HEK293 (cell line): ENCODE results near the gene MGMT.

Source experiments
- CTCF ChIA-PET: fragments of 350-600 bp; formaldehyde crosslinking; extraction: SDS; loops from one replicate; lab custom pipeline; 2021; ENCODE audit warnings: antibody characterized with exemption; lab: Yijun Ruan, JAX
- POLR2A ChIA-PET: fragments of 300-600 bp; formaldehyde crosslinking; extraction: SDS; loops from one replicate; lab custom pipeline; 2020; ENCODE audit warnings: antibody characterized with exemption, inconsistent platforms; lab: Yijun Ruan, JAX
- H3K27ac ChIP-seq: fragments of 200-500 bp; sonication (Bioruptor generic); 2 replicates; pipeline ENCODE4 v1.5.1; 2014; ENCODE audit warnings: low read depth, low read length, control low read depth, inconsistent platforms; ENCODE audit errors: extremely low read depth
- H3K36me3 ChIP-seq, 2 experiments: fragments of 200-500 bp in 1 of 2; sonication (Bioruptor generic) in 1 of 2; 1 replicate in 1 of 2; 2 replicates in 1 of 2; pipeline ENCODE4 v1.5.1; 2014 to 2017; ENCODE audit warnings: inconsistent platforms in 2 of 2, low read length in 2 of 2; ENCODE audit not compliant: control insufficient read depth in 2 of 2, insufficient read depth in 1 of 2
- H3K4me1 ChIP-seq: fragments of 200-500 bp; sonication (Bioruptor generic); 2 replicates; pipeline ENCODE4 v1.5.1; 2014; ENCODE audit warnings: mild to moderate bottlenecking, low read length, inconsistent platforms; ENCODE audit not compliant: control insufficient read depth, insufficient read depth
- H3K4me3 ChIP-seq: 2 replicates; pipeline ENCODE4 v1.5.1; 2011; ENCODE audit warnings: low read depth, mild to moderate bottlenecking, control low read depth, low read length, moderate library complexity
- H3K9me3 ChIP-seq: fragments of 200-500 bp; sonication (Bioruptor generic); 2 replicates; pipeline ENCODE4 v1.5.1; 2014; ENCODE audit warnings: low read depth, low read length, inconsistent platforms; ENCODE audit not compliant: control insufficient read depth, insufficient read depth
- GFI1B ChIP-seq: fragments of 450-650 bp; formaldehyde crosslinking; IDR thresholded peaks from 2 replicates; pipeline ENCODE4 v1.5.1; 2016; ENCODE audit warnings: missing biosample characterization, missing genetic modification characterization
- GLIS1 ChIP-seq: fragments of 450-650 bp; formaldehyde crosslinking; IDR thresholded peaks from 2 replicates; pipeline ENCODE4 v1.5.1; 2016; ENCODE audit warnings: missing biosample characterization, missing genetic modification characterization
- HOXA7 ChIP-seq: sonication (generic); formaldehyde crosslinking; IDR thresholded peaks from 2 replicates; pipeline ENCODE4 v1.8.1; 2022; ENCODE audit warnings: missing genetic modification reagents, borderline replicate concordance
- TRIM28 ChIP-seq: IDR thresholded peaks from 2 replicates; pipeline ENCODE4 v1.6.1; 2011; ENCODE audit warnings: low read length, control low read depth, borderline replicate concordance
- YY1 ChIP-seq: fragments of 450-650 bp; formaldehyde crosslinking; IDR thresholded peaks from 2 replicates; pipeline ENCODE4 v1.5.1; 2018; ENCODE audit warnings: missing biosample characterization, missing genetic modification characterization
- ZBTB11 ChIP-seq: fragments of 450-650 bp; formaldehyde crosslinking; conservative IDR thresholded peaks from 2 replicates; pipeline ENCODE4 v1.5.1; 2016; ENCODE audit warnings: low read depth, missing biosample characterization, missing genetic modification characterization
- ZNF140 ChIP-seq: fragments of 450-650 bp; formaldehyde crosslinking; IDR thresholded peaks from 2 replicates; pipeline ENCODE4 v1.5.1; 2016; ENCODE audit warnings: missing biosample characterization, missing genetic modification characterization
- ZNF211 ChIP-seq: fragments of 450-650 bp; formaldehyde crosslinking; IDR thresholded peaks from 2 replicates; pipeline ENCODE4 v1.5.1; 2016; ENCODE audit warnings: low read depth, missing biosample characterization, missing genetic modification characterization
- ZNF23 ChIP-seq: fragments of 450-650 bp; formaldehyde crosslinking; IDR thresholded peaks from 2 replicates; pipeline ENCODE4 v1.5.1; 2016; ENCODE audit warnings: missing biosample characterization, missing genetic modification characterization, borderline replicate concordance
- ZNF302 ChIP-seq: fragments of 450-650 bp; formaldehyde crosslinking; IDR thresholded peaks from 2 replicates; pipeline ENCODE4 v1.5.1; 2016; ENCODE audit warnings: missing biosample characterization, missing genetic modification characterization, low read depth
- ZNF350 ChIP-seq: fragments of 450-650 bp; formaldehyde crosslinking; IDR thresholded peaks from 2 replicates; pipeline ENCODE4 v1.5.0; 2017; ENCODE audit warnings: missing biosample characterization, mild to moderate bottlenecking, missing genetic modification characterization
- ZNF37A ChIP-seq: fragments of 450-650 bp; IDR thresholded peaks from 2 replicates; pipeline ENCODE4 v1.5.1; 2018; ENCODE audit warnings: missing biosample characterization, missing genetic modification characterization
- ZNF404 ChIP-seq: fragments of 450-650 bp; formaldehyde crosslinking; IDR thresholded peaks from 2 replicates; pipeline ENCODE4 v1.5.1; 2017; ENCODE audit warnings: missing biosample characterization, missing genetic modification characterization
- ZNF473 ChIP-seq: fragments of 450-650 bp; formaldehyde crosslinking; IDR thresholded peaks from 2 replicates; pipeline ENCODE4 v1.5.1; 2017; ENCODE audit warnings: missing biosample characterization, missing genetic modification characterization
- ZNF48 ChIP-seq: fragments of 450-650 bp; formaldehyde crosslinking; IDR thresholded peaks from 2 replicates; pipeline ENCODE4 v1.5.1; 2016; ENCODE audit warnings: missing biosample characterization, missing genetic modification characterization
- ZNF529 ChIP-seq: fragments of 450-650 bp; formaldehyde crosslinking; IDR thresholded peaks from 2 replicates; pipeline ENCODE4 v1.5.1; 2017; ENCODE audit warnings: missing genetic modification characterization, missing biosample characterization; ENCODE audit not compliant: insufficient replicate concordance
- ZNF530 ChIP-seq: fragments of 450-650 bp; formaldehyde crosslinking; IDR thresholded peaks from 2 replicates; pipeline ENCODE4 v1.5.1; 2016; ENCODE audit warnings: low read depth, missing biosample characterization, missing genetic modification characterization
- ZNF561 ChIP-seq: fragments of 450-650 bp; IDR thresholded peaks from 2 replicates; pipeline ENCODE4 v1.5.1; 2018; ENCODE audit warnings: missing biosample characterization, missing genetic modification characterization, borderline replicate concordance
- ZNF654 ChIP-seq: fragments of 450-650 bp; formaldehyde crosslinking; IDR thresholded peaks from 2 replicates; pipeline ENCODE4 v1.5.1; 2016; ENCODE audit warnings: low read depth, missing biosample characterization, missing genetic modification characterization
- ZNF670 ChIP-seq: fragments of 450-650 bp; formaldehyde crosslinking; IDR thresholded peaks from 2 replicates; pipeline ENCODE4 v1.5.1; 2016; ENCODE audit warnings: missing biosample characterization, missing genetic modification characterization, low read depth
- ZNF692 ChIP-seq: fragments of 450-650 bp; formaldehyde crosslinking; IDR thresholded peaks from 2 replicates; pipeline ENCODE4 v1.5.1; 2016; ENCODE audit warnings: missing biosample characterization, missing genetic modification characterization
- ZNF707 ChIP-seq: fragments of 450-650 bp; formaldehyde crosslinking; IDR thresholded peaks from 2 replicates; pipeline ENCODE4 v1.5.1; 2016; ENCODE audit warnings: missing biosample characterization, missing genetic modification characterization
- ZNF792 ChIP-seq: fragments of 450-650 bp; formaldehyde crosslinking; IDR thresholded peaks from 2 replicates; pipeline ENCODE4 v1.5.1; 2016; ENCODE audit warnings: missing biosample characterization, missing genetic modification characterization
- ZXDB ChIP-seq: fragments of 450-650 bp; formaldehyde crosslinking; IDR thresholded peaks from 2 replicates; pipeline ENCODE4 v1.5.1; 2016; ENCODE audit warnings: missing biosample characterization, missing genetic modification characterization
- TF ChIP-seq, protein P1 (sequence below): IDR thresholded peaks from 2 replicates; pipeline ENCODE4 v1.6.1; 2011; ENCODE audit warnings: mild to moderate bottlenecking, low read depth, low read length, borderline replicate concordance
- TF ChIP-seq, protein P2 (sequence below): fragments of 450-650 bp; formaldehyde crosslinking; IDR thresholded peaks from 2 replicates; pipeline ENCODE4 v1.5.1; 2016; ENCODE audit warnings: missing biosample characterization, missing genetic modification characterization

MGMT gene

DNA sequence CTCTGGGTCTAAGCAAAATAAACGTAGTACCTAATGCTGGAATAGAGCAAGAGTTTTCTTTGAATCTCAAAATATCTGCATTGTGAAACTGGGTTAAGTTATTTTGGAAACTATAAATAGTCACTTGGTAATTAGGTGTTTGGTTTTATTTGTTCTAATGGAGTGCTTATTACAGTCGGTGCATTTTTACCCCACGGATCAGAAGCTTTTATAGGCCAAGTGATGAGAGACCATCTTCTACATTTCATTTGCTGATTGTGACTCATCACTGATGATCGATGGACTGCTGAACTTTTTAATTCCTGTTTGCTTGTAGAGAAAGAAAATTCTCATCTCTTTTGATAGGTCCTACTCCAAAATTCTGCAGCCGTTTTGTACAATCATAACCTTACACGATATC is 28.2 kb downstream of the MGMT start:
- ChIA-PET CTCF (no interaction called here), POLR2A (no interaction called here)
- Histone ChIP-seq H3K9me3 (peaks cover 4% of the 10 kb centered on the region; the same call in 1 of the 2 replicates), H3K4me1 (no peaks in the 10 kb centered on the region), H3K36me3 (no peaks in the 10 kb centered on the region), H3K27ac (no peak overlapping the region), H3K4me3 (no peak overlapping the region)
- TF ChIP-seq ZNF48 (no peak), ZNF350 (tag by site-specific recombination) (no peak), ZNF37A (tag by site-specific recombination) (no peak), ZNF670 (tag by site-specific recombination) (no peak), ZXDB (no peak), ZNF529 (no peak), ZNF23 (no peak), ZNF792 (tag by site-specific recombination) (no peak), HOXA7 (CRISPR knock-in tag) (no peak), ZNF302 (tag by site-specific recombination) (no peak)
- TF ChIP-seq, protein P1, sequence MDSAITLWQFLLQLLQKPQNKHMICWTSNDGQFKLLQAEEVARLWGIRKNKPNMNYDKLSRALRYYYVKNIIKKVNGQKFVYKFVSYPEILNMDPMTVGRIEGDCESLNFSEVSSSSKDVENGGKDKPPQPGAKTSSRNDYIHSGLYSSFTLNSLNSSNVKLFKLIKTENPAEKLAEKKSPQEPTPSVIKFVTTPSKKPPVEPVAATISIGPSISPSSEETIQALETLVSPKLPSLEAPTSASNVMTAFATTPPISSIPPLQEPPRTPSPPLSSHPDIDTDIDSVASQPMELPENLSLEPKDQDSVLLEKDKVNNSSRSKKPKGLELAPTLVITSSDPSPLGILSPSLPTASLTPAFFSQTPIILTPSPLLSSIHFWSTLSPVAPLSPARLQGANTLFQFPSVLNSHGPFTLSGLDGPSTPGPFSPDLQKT: no peak

- peaks cover 4% of the 10 kb centered on the region; the same call in 1 of the 2 replicates for H3K9me3 ChIP-seq
- no peaks in the 10 kb centered on the region for H3K36me3 ChIP-seq
- ChIA-PET CTCF (no interaction called here), POLR2A (no interaction called here)
- TF ChIP-seq, protein P2, sequence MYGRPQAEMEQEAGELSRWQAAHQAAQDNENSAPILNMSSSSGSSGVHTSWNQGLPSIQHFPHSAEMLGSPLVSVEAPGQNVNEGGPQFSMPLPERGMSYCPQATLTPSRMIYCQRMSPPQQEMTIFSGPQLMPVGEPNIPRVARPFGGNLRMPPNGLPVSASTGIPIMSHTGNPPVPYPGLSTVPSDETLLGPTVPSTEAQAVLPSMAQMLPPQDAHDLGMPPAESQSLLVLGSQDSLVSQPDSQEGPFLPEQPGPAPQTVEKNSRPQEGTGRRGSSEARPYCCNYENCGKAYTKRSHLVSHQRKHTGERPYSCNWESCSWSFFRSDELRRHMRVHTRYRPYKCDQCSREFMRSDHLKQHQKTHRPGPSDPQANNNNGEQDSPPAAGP (tag by site-specific recombination): no peak
- TF ChIP-seq ZNF654 (tag by site-specific recombination) (no peak), HOXA7 (CRISPR knock-in tag) (no peak), ZNF211 (tag by site-specific recombination) (no peak), TRIM28 (no peak), ZNF404 (tag by site-specific recombination) (no peak), ZNF707 (tag by site-specific recombination) (no peak), GFI1B (tag by site-specific recombination) (no peak), ZBTB11 (tag by site-specific recombination) (no peak), ZNF302 (tag by site-specific recombination) (no peak), YY1 (no peak), GLIS1 (tag by site-specific recombination) (no peak), ZNF692 (tag by site-specific recombination) (no peak), ZNF530 (tag by site-specific recombination) (no peak), ZNF561 (tag by site-specific recombination) (no peak), ZNF48 (no peak), ZNF473 (tag by site-specific recombination) (no peak), ZNF140 (tag by site-specific recombination) (no peak)
- H3K27ac ChIP-seq: no peak overlapping the region
- no peak overlapping the region for H3K4me3 ChIP-seq
- no peaks in the 10 kb centered on the region for H3K4me1 ChIP-seq
These were observed 28.7 kb downstream of the MGMT start for GRCh38 chr10:129495698-129496097.
